ENCODE measurements around the gene NTSR1. TPM values are rescaled to one million over a fixed set of nuclear protein-coding genes. Genes with fewer than 3 reads are reported as not detected.

The NTSR1 gene
- total and polyA plus RNA-seq, 3 donors from 2014 or later, result 0.41 to 1.3 (median 0.81) TPM

- Histone ChIP-seq H3K27me3 (no peaks in the 10 kb centered on the region), H3K36me3 (ENCODE audit: low read depth, missing control alignments) (no peaks in the 10 kb centered on the region), H3K4me1 (no peaks in the 10 kb centered on the region), H3K4me3 (no peak overlapping the region), H3K9me3 (no peaks in the 10 kb centered on the region), H3K27ac (no peak overlapping the region)
- 35 to 45% methylated on average over 9 to 27 of the region's 27 CpGs for WGBS, 2 donors
- TF ChIP-seq CTCF (IDR thresholded peaks at IDR 0.05), result no peak
- no peak for TF ChIP-seq POLR2A (IDR thresholded peaks at IDR 0.05)
- DNase-seq, result peak; percentile 33
- intact Hi-C loops (cut with DNase I; ENCODE audit: low total_unique reads), result no loop called here
Observed at GRCh38 chr20:62685781-62686555, 22.7 kb upstream of the NTSR1 start.

GRCh38 chr20:62686869-62687830 lies 21.5 kb upstream of the NTSR1 start:
- no peak for DNase-seq
- intact Hi-C loops (cut with DNase I; ENCODE audit: low total_unique reads), result no loop called here
- H3K4me3 ChIP-seq, result no peak overlapping the region

GRCh38 chr20:62688083-62688482 lies 20.6 kb upstream of the NTSR1 start:
- 96 to 98% methylated on average over 6 to 11 of the region's 11 CpGs for WGBS, 2 donors
- H3K9me3 ChIP-seq, result no peaks in the 10 kb centered on the region
- H3K36me3 ChIP-seq (ENCODE audit: low read depth, missing control alignments), result no peaks in the 10 kb centered on the region
- H3K4me1 ChIP-seq, result no peaks in the 10 kb centered on the region
- no peak for DNase-seq
- H3K27me3 ChIP-seq, result no peaks in the 10 kb centered on the region
- intact Hi-C loops (cut with DNase I; ENCODE audit: low total_unique reads), result no loop called here
- no peak overlapping the region for H3K27ac ChIP-seq
- H3K4me3 ChIP-seq, result no peak overlapping the region
- no peak for TF ChIP-seq CTCF (IDR thresholded peaks at IDR 0.05)
- no peak for TF ChIP-seq POLR2A (IDR thresholded peaks at IDR 0.05)

More at GRCh38 chr20:62686869-62687830, 21.5 kb upstream of the NTSR1 start:
- Histone ChIP-seq H3K27ac (no peak overlapping the region), H3K4me1 (no peaks in the 10 kb centered on the region), H3K36me3 (ENCODE audit: low read depth, missing control alignments) (no peaks in the 10 kb centered on the region), H3K27me3 (no peaks in the 10 kb centered on the region), H3K9me3 (no peaks in the 10 kb centered on the region)
- WGBS, 2 donors, result 87 to 89% methylated on average over 12 to 37 of the region's 37 CpGs
- TF ChIP-seq CTCF (IDR thresholded peaks at IDR 0.05) (no peak), POLR2A (IDR thresholded peaks at IDR 0.05) (no peak)

- Histone ChIP-seq H3K27ac (no peak overlapping the region), H3K4me1 (no peaks in the 10 kb centered on the region), H3K9me3 (no peaks in the 10 kb centered on the region), H3K36me3 (ENCODE audit: low read depth, missing control alignments) (no peaks in the 10 kb centered on the region), H3K27me3 (no peaks in the 10 kb centered on the region), H3K4me3 (no peak overlapping the region)
- no peak for DNase-seq
- intact Hi-C loops (cut with DNase I; ENCODE audit: low total_unique reads), result no loop called here
- 87 to 92% methylated on average over 29 of the region's 29 CpGs for WGBS, 2 donors
- no peak for TF ChIP-seq CTCF (IDR thresholded peaks at IDR 0.05)
- TF ChIP-seq POLR2A (IDR thresholded peaks at IDR 0.05), result no peak
Observed at GRCh38 chr20:62688855-62689460, 19.7 kb upstream of the NTSR1 start.

All from testis (tissue), 3 donors.